LNCAP (cell line): ENCODE data around the gene PIGN.

Source experiments
- TF ChIP-seq, protein P1 (sequence below): fragments of 450-650 bp; IDR thresholded peaks from 2 replicates; pipeline ENCODE4 v1.5.1; 2017; ENCODE audit warnings: mild to moderate bottlenecking

The PIGN gene

DNA sequence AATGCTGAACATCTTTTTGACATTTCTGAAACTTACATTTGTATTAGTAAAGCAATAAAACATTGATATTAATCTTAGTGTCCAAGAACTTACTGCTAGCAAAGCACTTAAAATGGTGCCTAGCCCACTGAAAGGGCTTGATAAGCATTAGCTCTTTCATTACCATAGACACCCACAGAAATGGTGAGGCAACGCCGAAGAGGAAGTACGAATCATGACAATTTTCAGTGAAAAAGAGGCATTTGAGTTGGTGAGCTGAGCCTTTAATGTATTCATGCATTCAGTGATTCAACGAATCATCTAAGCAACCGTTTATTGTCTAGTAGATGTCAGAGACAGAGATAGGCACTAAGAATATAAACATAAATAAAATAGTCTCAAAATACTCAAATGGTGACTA lies 101.1 kb downstream of the PIGN start:
- TF ChIP-seq, protein P1, sequence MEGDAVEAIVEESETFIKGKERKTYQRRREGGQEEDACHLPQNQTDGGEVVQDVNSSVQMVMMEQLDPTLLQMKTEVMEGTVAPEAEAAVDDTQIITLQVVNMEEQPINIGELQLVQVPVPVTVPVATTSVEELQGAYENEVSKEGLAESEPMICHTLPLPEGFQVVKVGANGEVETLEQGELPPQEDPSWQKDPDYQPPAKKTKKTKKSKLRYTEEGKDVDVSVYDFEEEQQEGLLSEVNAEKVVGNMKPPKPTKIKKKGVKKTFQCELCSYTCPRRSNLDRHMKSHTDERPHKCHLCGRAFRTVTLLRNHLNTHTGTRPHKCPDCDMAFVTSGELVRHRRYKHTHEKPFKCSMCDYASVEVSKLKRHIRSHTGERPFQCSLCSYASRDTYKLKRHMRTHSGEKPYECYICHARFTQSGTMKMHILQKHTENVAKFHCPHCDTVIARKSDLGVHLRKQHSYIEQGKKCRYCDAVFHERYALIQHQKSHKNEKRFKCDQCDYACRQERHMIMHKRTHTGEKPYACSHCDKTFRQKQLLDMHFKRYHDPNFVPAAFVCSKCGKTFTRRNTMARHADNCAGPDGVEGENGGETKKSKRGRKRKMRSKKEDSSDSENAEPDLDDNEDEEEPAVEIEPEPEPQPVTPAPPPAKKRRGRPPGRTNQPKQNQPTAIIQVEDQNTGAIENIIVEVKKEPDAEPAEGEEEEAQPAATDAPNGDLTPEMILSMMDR = no peak

DNA sequence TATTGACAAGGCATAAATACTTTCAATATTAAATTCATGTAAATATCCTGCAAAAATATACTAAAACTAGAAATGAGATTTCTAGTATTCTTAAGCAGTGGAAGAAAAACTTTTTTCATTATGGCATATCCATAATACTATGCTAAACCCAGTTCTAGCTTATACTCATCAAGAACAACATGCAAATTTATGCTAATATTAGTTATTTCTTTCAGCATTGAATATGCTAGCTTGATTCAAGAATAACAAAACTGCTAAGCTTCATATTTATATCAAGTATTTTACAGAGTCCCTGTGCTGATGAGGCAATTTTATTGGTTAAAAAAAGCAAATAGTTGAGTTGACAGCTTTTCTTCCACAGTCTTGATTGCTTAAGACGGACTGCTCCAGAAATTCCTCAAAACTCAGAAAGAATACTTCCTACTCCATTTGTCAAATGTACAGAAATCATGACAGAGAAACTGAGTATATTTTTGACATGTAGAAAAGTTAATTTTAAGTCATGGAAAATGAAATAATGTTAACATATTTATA lies 105.0 kb downstream of the PIGN start:
- TF ChIP-seq, protein P1 = no peak

DNA sequence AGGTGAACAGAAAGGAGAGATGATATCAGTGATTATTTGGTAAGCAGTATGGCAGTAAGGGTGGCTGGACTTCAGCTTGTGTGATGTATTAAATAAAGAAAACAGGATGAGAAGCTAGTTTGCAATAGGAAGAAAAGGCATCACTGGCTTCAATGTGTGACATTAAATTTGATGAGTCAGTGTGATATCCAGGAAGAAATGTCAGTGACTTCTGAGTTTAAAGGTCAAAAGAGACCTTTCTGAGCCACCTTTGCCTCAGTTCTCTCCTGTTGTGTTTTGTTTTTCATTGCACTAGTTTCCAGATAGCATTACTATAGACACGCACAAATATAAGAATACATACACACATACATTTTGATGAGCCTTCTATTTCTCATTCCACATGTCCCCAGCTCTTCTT lies 105.6 kb downstream of the PIGN start:
- TF ChIP-seq, protein P1 = no peak

DNA sequence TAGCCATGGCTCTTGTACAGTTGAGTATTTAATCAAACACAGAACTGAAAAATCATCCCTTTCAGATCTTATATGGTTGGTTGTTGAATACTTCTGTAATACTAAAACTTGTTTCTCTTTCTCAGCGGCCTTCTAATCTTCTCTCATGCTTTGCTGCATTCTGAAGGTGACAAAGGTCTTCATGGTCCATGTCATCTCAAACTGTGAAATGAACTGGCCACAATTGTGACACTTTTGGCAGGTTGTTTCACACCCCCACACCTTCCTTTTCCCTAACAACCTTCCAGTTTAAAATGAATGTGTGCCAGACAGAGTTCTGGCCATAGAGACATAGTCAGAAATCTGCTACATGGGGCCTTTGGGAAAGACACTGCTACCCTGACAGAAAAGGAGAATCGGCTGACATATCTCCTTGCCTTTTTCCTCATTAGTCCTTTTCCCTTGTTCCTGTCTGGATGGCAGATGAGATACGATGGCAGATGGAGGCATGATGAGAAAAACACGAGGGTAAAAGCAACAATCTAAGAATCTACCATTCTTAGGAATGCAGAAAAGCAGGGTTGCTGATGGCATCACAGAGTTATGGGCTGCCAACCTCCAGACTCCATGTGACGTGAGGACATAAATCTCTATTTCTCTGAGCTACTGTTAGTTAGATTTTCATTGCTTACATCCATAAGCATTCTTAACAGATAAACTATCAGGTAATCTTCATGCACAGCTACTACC lies 106.5 kb downstream of the PIGN start:
- TF ChIP-seq, protein P1 = no peak

DNA sequence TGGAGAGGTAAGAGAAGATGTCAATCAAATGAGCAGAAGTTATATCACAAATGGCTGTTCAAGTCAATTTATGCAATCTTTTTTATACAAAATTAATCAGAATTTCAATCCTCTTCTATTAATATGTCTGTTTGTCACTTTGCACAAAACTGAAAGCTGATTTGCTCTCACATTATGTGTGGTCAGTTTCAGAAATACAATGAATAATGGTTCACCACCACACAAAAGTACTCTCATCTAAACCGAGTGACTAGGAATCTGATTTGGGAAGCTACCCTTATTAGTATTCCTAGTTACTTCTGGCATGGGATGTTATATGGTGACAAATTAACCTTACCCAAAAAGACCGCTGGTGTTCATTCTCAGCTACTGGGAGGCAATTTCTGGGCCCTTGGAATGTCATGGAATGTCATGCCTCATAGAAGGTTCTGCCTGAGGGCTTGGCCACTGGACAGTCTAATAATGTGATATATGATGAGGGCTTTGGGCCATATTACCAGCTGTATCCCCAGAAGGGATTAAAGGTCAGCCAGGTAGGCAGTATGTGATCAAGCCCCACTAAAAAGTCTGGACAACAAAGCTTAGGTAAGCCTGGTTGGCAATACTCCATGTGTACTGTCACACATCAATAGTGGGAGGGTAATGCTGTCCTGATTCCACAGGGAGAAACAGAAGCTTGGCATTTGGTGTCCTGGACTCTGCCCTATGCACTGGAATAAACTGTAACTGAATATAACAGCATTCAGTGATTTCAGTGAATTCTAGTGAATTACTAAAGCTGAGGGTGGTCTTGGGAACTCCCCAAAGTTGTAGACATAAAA lies 113.2 kb downstream of the PIGN start:
- TF ChIP-seq, protein P1 = no peak

DNA sequence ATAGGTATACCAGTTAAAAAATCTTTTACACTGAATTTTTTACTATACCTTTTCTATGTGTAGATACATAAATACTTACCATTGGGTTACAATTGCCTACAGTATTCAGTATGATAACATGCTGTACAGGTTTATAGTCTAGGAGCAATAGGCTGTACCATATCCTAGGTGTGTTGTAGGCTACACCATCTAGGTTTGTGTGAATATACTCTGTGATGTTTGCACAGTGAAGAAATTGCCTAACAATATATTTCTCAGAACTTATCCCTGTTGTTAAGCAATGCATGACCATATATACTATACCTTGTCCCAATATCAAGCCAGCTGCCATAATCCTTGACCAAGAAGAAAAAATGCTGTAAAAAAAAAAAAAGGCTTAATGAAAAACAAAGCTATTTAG lies 114.5 kb downstream of the PIGN start:
- TF ChIP-seq, protein P1 = no peak

DNA sequence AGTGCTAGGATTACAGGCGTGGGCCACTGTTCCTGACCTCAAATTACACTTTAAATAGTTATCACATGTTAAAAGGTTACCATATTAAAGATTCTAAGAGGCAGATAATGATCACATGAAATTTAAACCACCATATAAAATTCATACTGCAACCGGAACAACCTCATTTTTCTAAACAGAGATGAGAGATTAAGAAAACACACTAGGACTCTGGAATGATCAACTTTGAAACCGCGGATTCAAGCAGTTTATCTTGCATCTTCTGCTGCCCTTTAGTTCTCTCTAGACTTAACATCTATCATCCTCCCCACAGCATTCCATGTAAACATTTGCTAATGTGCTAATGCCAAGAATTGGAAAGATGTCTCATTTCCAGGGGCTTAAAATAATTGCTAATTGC lies 115.8 kb downstream of the PIGN start:
- TF ChIP-seq, protein P1 = no peak
